A673 (cell line): Measurements from ENCODE around the gene PKD1.

Experiments used
- EZH2 ChIP-seq: fragments of 200-600 bp; sonication (generic); IDR thresholded peaks from 2 replicates; pipeline ENCODE4 v1.6.1; 2017; ENCODE audit warnings: borderline replicate concordance, low read depth, mild to moderate bottlenecking, mixed read lengths, antibody characterized with exemption, low read length; ENCODE audit not compliant: poor library complexity, severe bottlenecking
- TF ChIP-seq, protein P1 (sequence below): fragments of 300-800, 200-600 bp; sonication (generic); conservative IDR thresholded peaks from 2 replicates; pipeline ENCODE4 v1.5.1; 2017; ENCODE audit warnings: low read depth, mild to moderate bottlenecking, antibody characterized with exemption, low read length, moderate library complexity, mixed read lengths

DNA sequence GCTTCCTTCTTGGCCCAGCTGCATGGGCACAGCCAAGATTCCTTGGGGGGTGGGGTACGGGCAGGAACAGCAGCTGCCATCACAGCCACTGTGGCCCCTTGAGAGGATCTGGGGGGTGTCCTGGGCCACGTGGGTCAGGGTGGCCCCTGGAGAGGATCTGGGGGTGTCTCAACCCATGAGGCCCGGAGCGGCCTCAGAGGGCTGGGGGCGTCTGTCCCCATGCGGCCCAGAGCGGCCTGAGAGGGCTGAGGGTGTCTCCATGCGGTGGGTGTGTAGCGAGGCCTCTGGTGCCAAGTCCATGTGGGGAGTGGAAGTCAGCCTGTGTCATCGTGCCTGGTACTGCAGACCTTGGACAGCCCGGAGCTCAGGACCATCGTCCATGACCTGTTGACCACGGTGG, 74.2 kb downstream of the PKD1 start:
- TF ChIP-seq, protein P1, sequence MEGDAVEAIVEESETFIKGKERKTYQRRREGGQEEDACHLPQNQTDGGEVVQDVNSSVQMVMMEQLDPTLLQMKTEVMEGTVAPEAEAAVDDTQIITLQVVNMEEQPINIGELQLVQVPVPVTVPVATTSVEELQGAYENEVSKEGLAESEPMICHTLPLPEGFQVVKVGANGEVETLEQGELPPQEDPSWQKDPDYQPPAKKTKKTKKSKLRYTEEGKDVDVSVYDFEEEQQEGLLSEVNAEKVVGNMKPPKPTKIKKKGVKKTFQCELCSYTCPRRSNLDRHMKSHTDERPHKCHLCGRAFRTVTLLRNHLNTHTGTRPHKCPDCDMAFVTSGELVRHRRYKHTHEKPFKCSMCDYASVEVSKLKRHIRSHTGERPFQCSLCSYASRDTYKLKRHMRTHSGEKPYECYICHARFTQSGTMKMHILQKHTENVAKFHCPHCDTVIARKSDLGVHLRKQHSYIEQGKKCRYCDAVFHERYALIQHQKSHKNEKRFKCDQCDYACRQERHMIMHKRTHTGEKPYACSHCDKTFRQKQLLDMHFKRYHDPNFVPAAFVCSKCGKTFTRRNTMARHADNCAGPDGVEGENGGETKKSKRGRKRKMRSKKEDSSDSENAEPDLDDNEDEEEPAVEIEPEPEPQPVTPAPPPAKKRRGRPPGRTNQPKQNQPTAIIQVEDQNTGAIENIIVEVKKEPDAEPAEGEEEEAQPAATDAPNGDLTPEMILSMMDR: no peak
- TF ChIP-seq EZH2: no peak
